ENCODE data around the gene RHOT2.

RHOT2 gene

GRCh38 chr16:716768-717325 is 48.9 kb downstream of the RHOT2 start:
- no peak for DNase-seq

DNA sequence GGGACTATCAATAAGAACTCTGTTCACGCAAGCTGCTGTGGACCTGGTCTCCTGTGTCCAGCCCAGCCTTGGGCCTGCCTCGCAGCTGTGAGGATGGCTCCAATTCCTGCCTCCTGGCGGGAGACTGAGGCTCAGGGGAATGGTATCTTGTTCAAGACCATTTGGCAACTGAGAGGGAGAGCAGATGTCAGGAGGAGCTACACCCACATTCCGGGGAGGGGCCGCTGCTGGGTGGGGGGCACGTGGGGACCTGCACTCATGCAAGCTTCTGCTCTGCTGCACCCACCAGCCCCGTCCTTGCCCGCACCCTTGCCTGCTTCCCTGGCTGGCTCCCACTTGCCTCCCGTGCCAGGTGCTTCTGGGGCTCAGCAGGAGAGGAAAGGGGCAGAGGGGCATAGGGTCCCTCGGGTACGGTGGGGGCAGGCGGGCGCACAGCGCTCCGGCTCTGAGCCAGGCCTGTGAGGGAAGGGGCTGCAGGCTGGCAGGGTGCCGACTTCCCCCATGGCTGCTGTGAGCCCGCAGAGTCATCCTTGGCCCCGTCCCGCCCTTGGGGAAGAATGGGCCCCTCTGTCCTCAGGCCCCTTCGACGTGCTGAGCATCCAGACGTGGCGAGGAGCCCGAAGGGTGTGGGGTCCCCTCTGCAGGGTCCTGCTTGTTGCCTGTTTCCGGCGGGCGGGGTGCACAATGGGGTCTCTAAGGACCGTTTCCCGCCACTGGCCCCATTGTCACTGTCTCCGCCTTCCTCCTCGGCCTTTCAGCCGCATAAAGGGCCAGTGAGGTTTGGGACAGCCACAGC is 49.7 kb downstream of the RHOT2 start:
- peak; percentile 19 for DNase-seq

DNA sequence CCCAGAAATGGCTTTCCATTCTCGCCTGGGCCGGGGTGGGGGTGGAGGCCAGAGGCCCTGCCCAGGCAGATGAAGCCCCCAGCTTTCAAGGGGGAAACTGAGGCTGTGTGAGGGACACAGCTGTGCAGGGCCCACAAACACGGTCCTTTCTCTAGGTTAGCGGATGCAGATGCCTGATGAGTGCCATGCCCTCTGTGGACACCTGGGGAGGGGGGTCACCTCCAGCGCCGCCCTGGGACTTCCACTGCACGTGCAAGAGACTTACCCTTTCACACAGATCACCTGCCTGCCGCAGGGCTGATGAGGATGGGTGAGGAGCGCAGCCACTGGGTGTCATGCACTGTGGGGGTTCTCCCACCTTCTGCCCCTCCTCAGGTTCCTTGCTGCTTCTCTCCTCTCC is 50.5 kb downstream of the RHOT2 start:
- DNase-seq = no peak

DNA sequence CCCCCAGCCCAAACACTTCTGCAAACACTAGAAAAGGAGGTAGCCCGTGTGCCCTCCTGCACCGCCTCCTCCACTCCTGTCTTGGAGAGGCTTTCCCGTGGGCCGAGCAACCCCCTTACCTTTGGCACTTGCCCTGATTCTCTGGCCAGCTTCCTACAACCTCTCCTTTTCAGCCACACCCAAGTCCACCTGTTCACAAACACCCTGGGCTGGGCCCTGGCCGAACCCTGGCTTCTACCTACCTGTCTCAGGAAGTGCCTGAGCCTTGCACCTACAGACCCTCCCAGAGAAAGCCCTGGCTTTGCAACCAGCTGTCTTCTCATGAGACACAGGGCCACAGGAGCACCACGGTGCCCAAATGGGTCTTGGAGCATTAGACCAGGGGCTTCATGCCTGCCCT is 51.0 kb downstream of the RHOT2 start:
- no peak for DNase-seq

DNA sequence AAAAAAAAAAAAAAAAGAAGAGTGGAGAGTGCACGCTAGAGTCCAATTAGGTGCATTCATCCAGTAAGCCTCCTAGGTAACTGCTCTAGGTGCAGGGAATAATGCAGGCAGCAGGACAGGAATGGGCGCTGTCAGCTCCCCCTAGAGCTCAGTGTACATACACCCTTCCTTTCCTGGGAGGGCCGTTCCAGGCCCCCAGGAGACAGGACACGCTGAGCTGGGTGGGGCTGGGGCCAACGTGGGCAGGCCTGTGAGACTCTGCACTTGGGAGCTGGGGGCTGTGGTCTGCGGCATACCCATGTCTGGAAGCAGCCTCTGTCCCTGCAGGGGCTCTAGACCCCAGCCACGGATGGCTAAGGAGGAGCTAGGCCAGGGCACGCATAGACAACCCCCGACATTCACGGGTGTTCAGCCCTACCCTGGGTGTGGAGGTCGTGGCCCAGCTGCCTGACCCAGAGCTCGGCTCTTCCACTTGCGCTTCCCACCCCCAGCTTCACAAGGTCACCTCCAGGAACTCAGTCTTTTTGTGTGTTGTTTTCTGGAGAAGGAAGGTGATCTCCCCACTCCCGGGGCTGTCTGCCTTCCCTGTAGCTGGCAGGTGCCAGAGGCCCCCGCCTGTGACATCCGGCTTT is 52.0 kb downstream of the RHOT2 start:
- no peak for DNase-seq

DNA sequence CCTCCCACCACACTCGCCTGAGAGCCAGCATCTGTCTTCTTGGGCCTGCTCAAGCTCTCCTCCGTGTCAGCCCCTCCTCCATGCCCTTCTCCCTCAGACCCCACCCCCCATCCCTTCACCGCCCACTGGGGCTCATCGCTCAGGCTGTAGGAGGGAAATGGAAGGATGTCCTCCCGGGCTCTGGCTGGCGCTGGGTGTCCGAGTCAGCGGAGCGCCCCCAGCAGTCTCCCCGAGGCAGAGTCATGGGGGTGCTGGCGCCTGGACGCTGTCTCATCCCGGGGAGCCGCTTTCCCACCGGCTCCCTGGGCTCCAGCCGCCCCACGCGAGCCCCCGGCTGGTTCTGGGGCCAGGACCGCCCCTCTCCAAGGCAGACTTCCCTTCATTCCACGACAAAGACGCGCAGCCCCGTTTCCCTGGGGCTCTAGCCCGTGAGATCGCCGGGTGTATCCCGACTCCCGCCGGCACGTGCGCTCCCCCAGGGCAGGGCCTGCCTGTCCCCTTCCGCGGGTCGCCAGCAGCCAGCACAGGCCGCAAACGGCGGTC is 52.6 kb downstream of the RHOT2 start:
- peak; percentile 54 for DNase-seq

GRCh38 chr16:720990-721764 is 53.2 kb downstream of the RHOT2 start, which contains the start of gene ANTKMT:
Gene ANTKMT, plus strand, starts transcription at chr16:721146. Its CDS starts 129 bp downstream, at chr16:721275.
- DNase-seq = peak; percentile 31

- no peak for DNase-seq
Observed at GRCh38 chr16:721765-722540, 54.0 kb downstream of the RHOT2 start.

- no peak for DNase-seq
Observed at GRCh38 chr16:722835-723633, 55.1 kb downstream of the RHOT2 start.

DNA sequence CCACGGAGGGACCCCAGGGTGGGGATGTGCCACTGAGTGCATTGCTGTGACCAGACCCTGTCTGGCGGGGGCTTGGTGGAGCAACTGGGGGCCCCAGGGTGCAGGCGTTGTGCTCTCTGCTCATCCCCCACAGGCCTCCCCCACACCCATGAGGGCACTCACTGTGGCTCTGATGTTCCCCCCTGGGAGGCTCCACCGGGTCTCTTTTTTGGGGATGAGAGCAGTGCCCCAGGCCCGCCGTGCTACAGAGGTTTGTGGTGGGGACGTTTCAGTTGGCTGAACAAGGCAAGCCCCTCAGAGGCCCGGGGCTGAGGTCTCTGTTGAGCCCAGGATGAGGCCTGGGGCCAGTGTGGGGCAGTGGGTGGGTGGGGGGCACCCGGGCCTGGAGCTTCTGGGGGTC is 55.8 kb downstream of the RHOT2 start:
- DNase-seq = no peak

Measured in NCI-H1694 treated with DMSO at 0.1 percent for 48 hours (cell line).